ENCODE measurements around the gene HMGB3.
"Not testable (repeated sequence)": the region's sequence is repeated elsewhere in the genome, so short reads cannot be mapped to it uniquely, and the experiment has no call there.

The HMGB3 gene

DNA sequence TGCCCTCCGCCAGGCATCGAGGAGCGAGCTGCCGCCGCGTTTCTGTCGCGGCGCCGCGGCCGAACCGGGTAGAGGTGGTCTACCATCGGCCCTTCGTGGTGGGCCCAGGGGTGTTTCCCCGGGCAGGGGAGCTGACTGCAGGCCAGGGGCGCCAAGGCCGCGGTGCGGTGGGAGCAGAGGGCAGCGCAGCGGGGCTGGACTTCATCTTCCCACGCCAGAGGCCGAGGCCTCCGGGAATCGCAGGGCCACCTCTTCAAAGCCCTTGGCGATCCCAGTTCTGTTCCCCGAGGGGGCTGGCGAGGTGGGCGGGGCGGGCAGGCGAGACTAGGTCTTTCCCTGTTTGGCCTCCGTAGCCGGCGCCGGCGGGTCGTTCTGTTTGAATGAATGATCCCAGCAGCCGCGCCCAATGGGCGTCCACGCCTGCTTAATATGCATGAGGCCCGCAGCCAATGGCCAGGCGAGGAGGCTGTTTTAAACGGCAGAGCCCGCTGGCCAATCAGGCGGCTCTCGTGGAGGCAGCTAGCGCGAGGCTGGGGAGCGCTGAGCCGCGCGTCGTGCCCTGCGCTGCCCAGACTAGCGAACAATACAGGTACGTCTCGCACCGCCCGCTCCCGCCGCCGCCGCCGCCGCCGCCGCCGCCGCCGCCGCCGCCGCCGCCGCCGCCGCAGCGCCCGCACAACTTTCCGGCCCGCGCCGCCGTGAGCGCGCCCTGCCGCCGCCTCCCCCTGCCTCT lies at the start of gene HMGB3:
Gene HMGB3 (plus strand): TSS at position 548 of the 733 bp plus-strand sequence. CDS start 2,265 bp downstream, outside the sequence.
- DNase-seq = peak; percentile 89

DNA sequence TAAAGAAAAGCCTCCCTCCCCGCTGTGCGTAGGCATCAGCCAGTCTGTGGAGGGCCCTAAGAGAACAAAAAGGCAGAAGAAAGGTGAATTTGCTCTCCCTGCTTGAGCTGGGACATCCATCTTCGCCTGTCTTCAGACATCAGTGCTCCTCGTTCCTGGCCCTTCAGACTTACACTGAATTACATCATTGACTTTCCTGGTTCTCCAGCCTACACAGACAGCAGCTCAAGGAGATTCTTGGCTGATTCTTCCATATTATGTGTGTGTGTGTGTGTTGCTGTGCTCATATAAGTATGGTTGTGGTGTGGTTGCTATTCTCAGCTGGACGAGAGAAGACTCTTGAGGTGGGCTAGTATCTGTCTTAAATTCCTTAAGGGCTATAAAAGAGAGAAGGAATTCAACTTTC lies 49.2 kb upstream of the HMGB3 start:
- no peak for DNase-seq

DNA sequence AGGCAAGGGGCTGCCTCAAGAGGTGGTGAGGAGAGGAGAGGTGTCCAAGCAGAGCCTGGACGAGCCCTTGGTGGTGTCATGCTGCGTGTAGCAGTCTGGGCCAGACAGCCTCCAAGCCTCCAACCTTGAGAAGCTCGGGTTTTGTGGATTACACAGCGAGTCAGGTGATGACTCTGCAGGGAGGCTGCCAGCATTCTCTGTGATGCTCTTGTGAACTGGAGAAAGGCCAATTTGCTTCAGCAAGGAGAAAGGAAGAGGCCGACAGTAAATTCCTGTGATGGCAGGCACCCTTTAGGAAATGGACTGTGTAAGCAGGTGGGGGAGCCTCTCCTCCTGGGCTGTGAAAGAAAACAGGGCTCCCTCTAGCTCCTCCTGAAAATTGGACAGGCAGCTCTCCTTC lies 48.7 kb upstream of the HMGB3 start:
- DNase-seq = no peak

DNA sequence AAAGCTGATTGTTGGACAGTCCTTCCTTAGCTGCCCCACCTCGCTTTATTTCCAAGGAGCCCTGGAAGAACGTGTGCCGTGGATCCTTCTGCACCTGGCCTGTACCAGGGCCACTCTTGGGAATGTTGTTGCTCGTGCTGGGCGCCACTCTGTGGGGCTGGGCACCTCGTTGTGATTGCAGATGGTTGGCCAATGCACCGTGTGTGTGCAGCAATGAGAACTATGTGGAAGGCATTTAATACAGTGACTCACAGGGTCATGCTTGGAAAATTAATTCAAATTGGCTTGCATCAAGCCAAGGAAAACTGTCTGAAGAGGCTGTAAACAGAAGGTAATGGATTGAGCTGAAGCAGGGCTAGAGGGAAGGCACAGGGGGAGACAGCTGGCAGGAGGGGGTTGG lies 47.7 kb upstream of the HMGB3 start:
- DNase-seq = peak; percentile 29

DNA sequence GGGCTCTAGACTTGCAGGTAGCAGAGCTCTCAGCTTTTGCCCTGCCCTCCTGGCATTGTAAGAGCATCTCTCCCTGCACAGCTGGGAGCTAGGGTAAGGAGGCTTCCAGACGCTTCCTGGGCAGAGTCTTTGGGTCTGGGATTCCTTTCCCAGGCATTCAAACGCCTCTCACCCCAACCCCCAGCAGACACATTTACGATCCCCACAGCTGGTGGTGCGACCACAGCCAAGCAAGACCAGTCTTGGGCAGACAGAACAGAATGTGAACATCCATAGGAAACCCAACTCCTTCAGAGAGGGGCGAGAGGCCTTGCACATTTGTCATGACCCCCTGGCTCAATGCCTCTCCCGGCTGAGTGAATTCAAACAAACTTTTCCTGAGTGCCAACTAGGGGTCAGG lies 46.6 kb upstream of the HMGB3 start:
- DNase-seq = no peak

DNA sequence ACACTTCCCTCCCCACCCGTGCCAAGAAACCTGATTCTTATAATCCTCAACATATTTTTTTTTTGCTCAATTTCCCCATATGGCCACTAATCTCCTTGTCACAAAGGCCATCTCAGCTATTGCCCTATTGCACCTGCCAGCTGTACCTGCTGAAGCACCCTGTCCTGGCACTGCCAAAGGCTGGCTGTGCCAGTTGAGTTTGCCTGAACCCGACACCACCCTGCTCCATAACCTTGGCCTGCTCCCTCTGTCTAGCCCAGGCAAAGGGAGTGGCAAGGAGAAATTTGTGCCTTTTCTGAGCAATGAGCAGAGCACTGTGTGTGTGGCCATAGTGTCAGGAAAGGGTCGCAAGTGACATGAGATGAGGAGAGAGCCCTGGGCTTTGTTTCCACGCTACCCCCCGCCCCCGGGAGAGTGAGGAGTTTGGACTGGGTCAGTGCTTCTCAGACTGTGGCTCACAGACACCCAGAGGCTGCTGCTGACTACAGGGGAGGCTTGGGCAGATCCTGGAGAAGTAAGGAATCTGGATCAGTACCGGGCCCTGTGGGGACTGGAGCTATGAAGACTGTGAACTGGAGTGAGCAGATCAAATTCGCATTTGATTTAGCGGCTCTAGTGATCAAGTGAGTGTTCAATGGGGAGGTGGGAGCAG lies 42.2 kb upstream of the HMGB3 start:
- no peak for DNase-seq

DNA sequence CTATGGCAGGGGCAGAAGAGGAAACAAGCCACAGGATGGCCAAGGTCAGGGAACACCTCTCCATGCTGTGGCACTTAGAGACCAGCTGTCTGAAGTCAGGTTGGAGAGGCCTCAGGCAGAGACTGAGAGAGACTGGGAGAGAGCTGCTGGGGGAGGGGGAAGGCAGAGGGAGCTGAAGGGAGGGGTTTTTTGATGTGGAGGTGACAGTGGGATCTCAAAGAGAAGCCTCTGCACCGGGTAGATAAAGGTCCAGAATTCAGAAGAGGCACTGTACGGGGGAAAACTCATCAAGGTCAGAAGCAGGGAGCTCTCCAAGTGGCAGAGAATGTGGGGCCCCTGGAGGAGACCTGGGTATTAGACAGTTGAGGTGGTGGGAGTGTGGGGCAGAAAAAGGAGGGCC lies 41.6 kb upstream of the HMGB3 start:
- DNase-seq = no peak

DNA sequence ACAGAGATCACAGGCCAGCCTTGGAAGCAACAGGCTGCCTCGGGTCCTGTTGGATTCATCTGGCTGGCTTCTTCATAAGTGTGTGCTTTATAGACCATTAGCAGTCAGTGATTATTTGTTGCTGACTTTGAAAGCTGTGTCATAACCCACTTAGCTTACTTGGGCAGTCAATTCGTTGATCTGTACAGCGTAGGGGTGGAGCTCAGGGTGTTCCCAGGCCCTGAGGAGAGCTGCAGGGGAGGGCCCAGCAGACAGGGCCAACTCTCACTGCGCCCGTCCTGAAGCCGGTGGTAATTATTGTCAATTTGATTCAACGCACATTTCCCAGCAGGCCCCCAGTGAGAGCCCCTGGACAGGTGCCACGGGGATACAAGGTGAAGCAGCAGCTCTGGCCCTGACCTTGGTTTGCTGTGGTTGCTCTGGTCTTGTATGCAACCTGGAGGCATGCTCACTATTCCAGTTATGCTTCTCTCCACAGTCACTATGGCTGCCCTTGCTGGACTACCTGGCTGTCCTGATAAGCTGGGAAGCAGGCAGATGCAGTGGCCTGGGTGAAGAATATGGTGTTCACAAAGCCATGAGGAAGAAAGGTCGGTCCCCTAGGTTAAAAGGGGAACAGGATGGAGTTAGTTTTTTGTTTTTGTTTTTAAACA lies 40.1 kb upstream of the HMGB3 start:
- DNase-seq = no peak

DNA sequence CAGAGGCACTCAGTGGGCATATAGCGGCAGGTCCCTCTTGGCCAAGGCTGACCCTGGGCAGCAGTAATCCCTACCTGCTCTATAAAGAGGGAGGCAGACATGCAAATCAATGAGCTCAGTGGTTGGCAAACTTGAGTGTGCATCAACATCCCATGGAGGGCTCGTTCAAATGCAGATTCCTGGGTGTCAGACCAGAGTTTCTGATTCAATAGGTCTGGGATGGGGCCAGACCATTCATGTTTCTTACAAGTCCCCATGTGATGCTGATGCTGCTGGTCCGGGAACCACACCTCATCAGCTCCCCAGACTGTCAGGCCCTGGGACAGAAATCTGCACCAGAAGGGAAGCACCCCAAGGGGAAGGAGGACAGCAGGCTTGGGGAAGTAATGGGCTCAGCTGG lies 38.9 kb upstream of the HMGB3 start:
- no peak for DNase-seq

DNA sequence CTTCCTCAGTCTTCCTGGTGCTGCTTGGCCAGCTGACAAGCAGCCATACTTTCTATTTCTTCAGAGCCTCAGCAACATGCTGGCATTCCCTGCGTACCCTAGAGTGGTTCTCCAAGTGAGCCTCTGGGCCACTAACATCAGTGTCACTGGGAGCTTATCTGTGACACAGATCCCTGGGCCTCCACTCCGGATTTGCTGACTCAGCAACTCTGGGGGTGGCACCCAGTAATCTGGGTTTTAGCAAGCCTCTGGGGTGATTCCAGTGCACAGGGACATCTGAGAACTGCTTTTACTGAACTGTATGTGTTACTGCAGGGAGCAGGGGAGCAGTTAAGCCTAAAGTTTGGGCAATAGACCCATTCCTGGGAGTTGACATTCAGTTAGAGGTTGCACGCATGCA lies 28.2 kb upstream of the HMGB3 start:
- no peak for DNase-seq

DNA sequence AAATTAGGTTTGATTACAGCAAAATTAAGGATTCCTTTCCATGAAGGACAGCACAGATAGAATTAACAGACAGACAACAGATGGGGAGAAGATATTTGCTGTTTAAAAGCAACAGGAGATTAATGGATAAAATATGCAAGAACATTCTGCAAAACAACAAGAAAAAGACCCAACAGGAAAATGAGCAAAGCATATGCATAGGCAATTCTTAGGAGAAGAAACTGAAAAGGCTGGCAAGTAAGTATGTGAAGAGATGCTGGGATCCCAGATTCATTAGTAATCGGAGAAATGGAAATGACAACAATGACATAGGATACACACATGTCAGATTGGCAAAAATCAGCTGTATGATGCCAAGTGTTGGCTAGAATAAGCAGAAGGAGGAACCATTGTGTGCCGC lies 27.5 kb upstream of the HMGB3 start:
- DNase-seq = no peak

DNA sequence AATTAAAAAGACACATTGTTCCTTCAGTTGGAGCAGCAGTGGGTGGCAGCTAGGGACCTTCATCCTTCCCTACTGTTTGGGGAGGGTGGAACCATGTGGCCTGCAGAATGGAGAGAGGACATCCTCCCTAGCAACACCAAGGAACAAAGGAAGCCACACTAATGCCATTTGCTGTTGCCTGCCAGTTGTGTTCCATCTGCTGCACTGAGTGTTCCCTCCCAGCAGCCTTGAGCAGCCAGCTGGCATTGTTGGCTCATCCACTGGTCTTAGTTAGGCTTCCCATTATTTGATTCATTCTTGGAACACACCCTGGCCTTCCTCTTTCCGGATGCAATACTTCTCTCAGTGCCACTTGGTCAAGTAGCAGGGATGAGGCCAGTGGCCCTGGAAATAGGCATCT lies 25.0 kb upstream of the HMGB3 start:
- peak; percentile 64 for DNase-seq

DNA sequence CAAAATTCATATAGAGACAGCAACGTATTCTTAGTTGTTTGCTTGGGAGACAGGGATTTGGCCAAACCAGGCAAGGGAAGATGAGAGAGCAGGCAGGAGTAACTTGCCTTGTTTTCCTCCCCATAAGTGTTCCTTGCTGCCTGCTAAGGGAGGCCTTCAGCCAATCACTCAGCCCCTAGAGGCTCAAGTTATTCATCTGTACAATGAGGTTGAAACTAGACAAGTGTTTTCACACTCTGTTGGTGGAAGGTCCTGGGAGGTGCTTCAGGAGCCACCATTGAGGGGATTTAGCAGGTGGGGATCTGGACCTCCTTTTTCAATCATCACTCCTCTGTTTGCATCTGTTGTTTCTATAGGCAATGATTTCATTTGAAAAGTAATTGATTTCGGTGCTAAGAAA lies 23.6 kb upstream of the HMGB3 start:
- no peak for DNase-seq

DNA sequence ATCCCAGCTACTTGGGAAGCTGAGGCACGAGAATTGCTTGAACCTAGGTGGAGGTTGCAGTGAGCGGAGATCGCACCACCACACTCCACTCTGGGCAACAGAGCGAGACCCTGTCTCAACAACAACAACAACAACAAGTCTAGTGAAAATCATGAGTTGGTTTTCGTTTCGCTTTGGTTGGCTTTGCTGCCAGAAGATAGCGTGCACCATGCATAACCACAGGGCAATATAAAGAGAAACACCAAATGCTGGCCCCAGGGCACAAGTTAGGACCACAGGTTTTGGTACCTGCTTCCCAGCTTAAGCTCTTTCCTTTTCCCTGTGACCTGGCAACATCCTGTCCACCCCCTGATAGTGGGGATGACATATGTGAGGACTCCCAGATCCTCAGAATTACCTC lies 21.5 kb upstream of the HMGB3 start:
- no peak for DNase-seq

DNA sequence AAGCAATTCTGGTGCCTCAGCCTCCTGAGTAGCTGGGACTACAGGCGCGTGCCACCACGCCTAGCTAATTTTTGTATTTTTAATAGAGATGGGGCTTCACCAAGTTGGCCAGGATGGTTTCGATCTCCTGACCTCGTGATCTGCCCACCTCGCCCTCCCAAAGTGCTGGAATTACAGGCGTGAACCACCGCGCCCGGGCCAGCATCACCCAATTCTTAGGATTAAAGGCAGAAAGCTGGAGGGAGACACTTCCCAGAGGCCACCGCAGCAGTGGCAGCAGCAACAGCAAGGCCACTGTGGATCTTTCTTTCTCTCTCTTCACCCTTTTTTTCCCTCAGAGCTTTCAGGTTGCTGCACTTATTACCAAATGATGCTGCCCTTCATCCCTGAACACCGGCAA lies 18.7 kb upstream of the HMGB3 start:
- DNase-seq = not testable (repeated sequence)

DNA sequence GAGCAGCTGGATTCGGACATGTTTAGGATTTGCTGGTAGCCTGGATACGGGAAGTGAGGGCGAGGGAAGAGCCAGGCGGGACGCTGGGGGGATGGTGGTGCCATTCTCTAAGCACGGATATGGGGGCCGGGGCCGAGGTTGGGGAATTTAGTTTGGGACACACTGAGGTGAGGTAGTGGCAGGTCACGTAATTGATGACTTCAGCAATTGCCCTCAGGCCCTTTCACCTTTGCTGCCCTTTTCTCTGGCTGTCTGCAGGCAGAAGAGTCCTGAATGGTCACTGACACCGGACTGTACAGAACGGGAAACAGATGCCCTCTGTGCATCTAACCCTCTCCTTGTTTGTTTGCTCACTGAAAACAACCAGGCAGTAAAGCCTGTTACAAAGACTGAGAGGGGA lies 16.9 kb upstream of the HMGB3 start:
- DNase-seq = no peak

DNA sequence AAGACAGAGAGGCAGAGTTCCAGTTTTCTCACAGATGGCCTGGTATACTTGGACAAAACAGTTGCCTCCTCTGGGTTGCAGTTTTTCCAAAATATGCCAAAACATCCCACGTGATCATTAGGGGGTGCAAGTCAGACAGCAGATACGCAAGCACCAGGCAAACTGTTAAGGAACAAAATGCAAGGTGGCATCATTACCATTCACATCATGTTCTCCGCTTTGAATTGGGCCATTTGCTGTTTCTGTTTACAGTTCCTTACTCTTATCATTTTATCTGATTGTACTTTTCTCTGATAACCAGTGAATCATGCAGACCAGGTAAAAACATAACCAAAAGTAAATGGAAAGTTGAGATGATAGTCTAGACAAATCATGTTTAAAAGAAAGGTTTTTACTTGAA lies 16.4 kb upstream of the HMGB3 start:
- DNase-seq = no peak

DNA sequence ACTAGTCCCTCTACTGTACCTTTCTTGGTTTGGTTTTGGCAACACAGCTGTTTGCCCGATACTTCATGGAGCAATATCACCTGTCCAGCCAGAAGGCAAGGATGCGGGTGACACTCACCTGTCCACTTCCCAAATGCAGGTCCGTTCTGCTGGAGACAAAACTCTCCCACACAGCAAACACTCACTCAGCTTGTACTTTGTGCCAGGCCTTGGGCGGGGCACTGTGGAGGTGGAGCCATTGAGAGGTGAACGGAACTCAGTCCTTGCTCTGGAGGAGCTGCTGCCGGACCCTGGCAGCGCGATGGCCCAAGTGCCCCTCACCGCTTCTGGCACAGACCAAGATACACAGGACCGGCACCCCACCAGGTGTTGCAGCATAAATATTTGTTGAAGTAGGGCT lies 15.3 kb upstream of the HMGB3 start:
- DNase-seq = no peak

DNA sequence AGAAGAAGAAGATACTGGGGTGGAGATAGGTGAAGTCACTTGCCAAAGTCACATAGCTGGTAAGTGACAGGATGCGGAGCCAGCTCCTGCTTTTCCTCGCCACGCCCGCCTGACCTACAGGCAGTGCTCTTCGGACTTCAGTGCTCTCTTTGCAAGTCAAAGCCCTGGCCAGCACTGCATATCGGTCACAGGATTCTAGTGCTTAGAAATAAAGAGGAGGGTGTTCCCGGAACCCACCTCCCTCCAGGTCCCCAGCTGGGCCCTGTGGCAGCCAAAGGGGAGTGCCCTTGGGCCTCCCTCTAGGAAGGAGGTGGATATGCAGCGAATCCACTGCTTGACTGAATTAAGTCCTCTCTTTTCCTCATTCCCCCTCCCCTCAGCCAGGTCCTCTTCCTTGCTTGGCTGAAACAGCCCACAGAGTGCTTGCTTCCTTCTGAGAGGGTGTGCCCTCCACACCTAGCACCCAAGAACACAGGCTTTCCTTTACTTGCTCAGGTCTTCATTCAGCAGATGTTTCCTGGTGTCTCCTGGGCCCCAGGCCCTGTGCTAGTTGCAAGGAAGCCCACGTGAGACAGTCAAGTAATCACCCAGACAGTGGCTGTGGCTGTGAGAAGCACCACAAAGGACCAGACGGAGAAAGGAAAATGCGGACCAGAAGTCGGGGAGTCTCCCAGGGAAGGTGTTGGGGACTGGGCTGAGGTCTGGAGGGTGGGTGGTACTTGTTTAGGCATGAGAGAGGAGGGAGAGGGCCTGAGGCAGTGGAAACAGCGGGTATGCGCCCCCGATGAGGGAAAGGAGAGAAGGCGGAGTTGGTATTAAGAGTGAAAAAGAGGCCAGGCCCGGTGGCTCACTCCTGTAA lies 14.0 kb upstream of the HMGB3 start:
- no peak for DNase-seq

DNA sequence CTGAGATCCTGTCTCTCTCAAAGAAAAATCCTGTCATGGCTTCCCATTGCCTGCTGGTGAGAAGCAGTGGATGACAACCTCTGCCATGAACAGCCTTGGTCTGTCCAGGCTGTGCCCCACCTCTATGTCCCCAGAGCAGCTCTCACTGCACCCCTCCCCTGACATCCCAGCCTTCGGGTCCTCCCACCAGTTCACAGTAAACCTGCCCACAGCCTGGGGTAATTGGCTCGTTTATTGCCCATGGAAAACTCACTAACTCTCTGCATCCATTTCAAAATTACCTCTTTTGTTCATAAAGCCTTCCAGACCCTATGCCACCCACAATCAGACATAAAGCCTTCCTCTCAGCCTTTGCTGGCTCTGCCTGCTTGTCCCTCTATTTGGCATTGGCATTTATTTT lies 10.7 kb upstream of the HMGB3 start:
- DNase-seq = no peak

DNA sequence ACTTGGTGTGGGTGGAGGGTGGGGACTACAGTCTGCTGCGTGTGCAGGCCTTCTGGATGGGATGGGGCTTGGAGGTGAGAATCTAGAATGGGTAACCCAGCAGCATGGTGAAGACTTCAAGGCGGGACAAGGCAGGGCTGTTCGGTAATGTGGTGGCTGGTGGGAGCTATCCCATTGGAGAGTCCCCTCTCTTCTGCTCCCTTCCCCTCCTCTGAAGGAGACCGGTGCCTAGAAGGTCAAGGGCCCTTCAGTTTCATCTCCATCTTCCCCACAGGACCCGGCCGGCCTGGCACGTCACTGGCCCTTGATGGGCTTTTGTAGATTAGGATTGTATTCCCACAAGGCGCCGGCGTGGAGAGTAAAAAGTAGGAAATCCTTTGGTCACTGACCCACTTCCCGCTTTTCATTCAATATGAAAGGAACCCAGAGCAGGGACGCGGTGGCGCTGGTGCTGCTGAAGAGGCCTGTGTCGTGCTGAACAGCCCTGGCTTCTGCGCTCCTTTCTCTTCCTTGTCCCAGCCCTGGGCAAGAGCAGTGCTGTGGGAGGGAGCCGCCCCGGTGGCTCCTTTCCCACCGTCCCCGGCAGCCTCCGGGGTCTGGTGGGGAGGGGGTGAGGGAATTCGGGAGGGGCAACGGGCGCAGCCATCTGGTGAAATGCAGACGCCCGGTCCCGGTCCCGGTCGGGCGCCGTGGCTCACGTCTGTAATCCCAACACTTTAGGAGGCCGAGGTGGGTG lies 7.3 kb upstream of the HMGB3 start:
- no peak for DNase-seq

DNA sequence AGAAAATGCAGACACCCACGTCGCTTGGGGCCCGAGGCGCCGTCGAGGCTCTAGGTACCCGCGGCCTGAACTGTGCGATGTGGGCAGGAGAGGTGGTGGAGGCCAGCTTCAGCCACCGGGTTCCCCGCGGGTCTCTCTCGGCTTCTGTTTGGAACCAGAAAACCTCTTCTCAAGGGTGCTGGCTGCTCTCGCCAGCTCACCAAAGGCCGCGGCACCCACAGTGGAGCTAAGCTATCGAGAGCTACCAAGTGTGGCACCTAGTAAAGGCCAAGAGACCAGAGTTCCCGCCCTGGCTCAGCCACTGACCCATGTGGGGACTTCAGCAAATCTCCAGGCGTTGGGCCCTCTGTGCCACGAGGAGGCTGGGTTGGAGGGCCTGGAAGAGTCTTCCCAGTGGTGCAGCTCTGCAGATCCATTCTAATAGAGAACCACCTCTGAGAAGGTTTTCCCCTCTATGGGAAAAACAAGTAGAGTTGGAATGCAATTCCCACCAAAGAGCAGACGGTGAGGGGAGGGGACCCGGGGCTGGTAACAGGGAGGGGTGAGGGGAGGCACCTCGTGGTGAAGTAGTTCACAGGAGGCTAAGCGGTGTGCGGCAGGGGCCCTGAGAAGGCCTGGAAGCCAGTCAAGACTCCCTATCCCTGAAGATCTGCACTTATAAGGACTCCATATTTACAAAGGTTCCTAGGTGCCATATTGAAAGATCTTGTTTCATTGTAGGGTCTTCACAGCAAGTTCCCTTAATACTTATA lies 5.5 kb upstream of the HMGB3 start:
- no peak for DNase-seq
